HG03520 (cell line): ENCODE results near the gene PRODH.
"Not testable (repeated sequence)": the region's sequence is repeated elsewhere in the genome, so short reads cannot be mapped to it uniquely, and the experiment has no call there.

Experiments used
- ATAC-seq: cut with Tn5 transposase; IDR thresholded peaks from one replicate; pipeline ENCODE4 v1.9.1; 2021; ENCODE audit warnings: mild to moderate bottlenecking, moderate library complexity; ENCODE audit not compliant: unreplicated experiment

The PRODH gene

GRCh38 chr22:18935889-18936529, at the start of gene PRODH:
PRODH (minus strand) TSS chr22:18936293; CDS start chr22:18936287, 6 bp downstream.
- no peak for ATAC-seq

GRCh38 chr22:18985780-18986179, 49.7 kb upstream of the PRODH start:
- no peak for ATAC-seq

GRCh38 chr22:18984564-18984963, 48.5 kb upstream of the PRODH start:
- no peak for ATAC-seq

GRCh38 chr22:18983120-18983651, 47.1 kb upstream of the PRODH start:
- no peak for ATAC-seq

GRCh38 chr22:18980829-18981228, 44.7 kb upstream of the PRODH start:
- ATAC-seq = no peak

- ATAC-seq = no peak
Measured at GRCh38 chr22:18979957-18980356, 43.9 kb upstream of the PRODH start.

GRCh38 chr22:18978506-18978905, 42.4 kb upstream of the PRODH start:
- no peak for ATAC-seq

GRCh38 chr22:18977824-18978425, 41.8 kb upstream of the PRODH start:
- ATAC-seq = no peak

GRCh38 chr22:18976197-18976751, 40.2 kb upstream of the PRODH start:
- ATAC-seq = no peak

- no peak for ATAC-seq
Measured at GRCh38 chr22:18975434-18976196, 39.5 kb upstream of the PRODH start.

- no peak for ATAC-seq
Measured at GRCh38 chr22:18974477-18975180, 38.5 kb upstream of the PRODH start.

GRCh38 chr22:18973264-18974031, 37.4 kb upstream of the PRODH start:
- ATAC-seq = no peak

GRCh38 chr22:18972591-18972990, 36.5 kb upstream of the PRODH start:
- ATAC-seq = not testable (repeated sequence)

- not testable (repeated sequence) for ATAC-seq
Measured at GRCh38 chr22:18972029-18972428, 35.9 kb upstream of the PRODH start.

- no peak for ATAC-seq
Measured at GRCh38 chr22:18971321-18971751, 35.2 kb upstream of the PRODH start.

GRCh38 chr22:18970948-18971315, 34.8 kb upstream of the PRODH start:
- ATAC-seq = no peak

- no peak for ATAC-seq
Measured at GRCh38 chr22:18970176-18970947, 34.3 kb upstream of the PRODH start.

- not testable (repeated sequence) for ATAC-seq
Measured at GRCh38 chr22:18969158-18969942, 33.3 kb upstream of the PRODH start.
